ENCODE data around the gene RNF130.

GRCh38 chr5:180067986-180068385 lies 3.6 kb downstream of the RNF130 start:
- no peak for TF ChIP-seq POLR2AphosphoS5 (IDR thresholded peaks at IDR 0.05; ENCODE audit: low read depth, low read length)
- TF ChIP-seq TAF1 (IDR thresholded peaks at IDR 0.05; ENCODE audit: borderline replicate concordance, low read depth, low read length): no peak
